ENCODE measurements around the gene CREBZF.

DNA sequence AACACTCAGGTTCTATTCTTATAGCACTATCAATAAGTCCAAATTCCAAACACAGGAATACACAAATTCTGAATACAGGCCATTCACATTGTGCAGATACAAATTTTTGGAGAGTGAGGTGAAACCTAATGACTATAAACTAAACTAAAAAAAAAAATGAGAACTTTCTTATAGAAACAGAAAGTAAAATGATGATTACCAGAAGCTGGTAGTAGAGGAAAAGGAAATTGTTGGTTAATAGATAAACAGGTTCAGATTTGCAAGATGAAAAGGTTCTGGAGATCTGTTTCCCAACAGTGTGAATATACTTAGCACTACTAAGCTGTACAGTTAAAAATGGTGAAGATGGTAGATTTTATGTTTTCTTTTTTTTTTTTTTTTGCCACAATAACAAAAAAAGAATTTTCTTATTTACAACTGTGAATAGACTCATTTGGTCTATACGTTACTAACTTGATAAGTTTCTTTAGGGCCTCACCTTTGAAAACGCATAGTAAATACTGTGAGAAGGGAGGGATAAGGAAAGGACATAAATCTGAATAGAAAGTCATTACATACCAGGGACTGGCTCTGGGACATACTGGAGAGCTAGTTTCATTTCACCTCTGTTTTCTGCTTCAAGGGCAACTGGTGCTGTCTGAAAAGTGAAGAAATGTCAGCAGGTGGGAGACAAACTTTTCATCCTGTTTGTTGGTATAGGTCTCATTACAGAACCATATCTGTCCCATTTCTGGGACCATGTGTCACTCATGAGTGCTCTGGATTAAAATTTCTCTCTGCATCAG is 35.2 kb upstream of the CREBZF start:
- TF ChIP-seq, protein P1, sequence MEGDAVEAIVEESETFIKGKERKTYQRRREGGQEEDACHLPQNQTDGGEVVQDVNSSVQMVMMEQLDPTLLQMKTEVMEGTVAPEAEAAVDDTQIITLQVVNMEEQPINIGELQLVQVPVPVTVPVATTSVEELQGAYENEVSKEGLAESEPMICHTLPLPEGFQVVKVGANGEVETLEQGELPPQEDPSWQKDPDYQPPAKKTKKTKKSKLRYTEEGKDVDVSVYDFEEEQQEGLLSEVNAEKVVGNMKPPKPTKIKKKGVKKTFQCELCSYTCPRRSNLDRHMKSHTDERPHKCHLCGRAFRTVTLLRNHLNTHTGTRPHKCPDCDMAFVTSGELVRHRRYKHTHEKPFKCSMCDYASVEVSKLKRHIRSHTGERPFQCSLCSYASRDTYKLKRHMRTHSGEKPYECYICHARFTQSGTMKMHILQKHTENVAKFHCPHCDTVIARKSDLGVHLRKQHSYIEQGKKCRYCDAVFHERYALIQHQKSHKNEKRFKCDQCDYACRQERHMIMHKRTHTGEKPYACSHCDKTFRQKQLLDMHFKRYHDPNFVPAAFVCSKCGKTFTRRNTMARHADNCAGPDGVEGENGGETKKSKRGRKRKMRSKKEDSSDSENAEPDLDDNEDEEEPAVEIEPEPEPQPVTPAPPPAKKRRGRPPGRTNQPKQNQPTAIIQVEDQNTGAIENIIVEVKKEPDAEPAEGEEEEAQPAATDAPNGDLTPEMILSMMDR (IDR thresholded peaks at IDR 0.05; ENCODE audit: low read length), result no peak
- no peak for TF ChIP-seq EZH2 (IDR thresholded peaks at IDR 0.05; ENCODE audit: borderline replicate concordance, low read length)
